Naive thymus-derived CD8-positive, alpha-beta T cell (primary cell): ENCODE data around the gene ABLIM2. TPM values are rescaled to one million over a fixed set of nuclear protein-coding genes. Genes with fewer than 3 reads are reported as not detected.

Experiments
- ATAC-seq, 2 donors: fragments of 150-1000 bp; cut with Tn5 transposase in 1 of 2; sonication (Bioruptor Pico), chemical (Tn5 transposase) in 1 of 2; 1 replicate in 1 of 2; 2 replicates in 1 of 2; pipeline ENCODE4 v1.10.0; 2021; ENCODE audit warnings: mild to moderate bottlenecking in 2 of 2, moderate library complexity in 2 of 2
- POLR2A ChIA-PET: fragments of 350-600 bp; sonication (Branson Sonifier 250); formaldehyde crosslinking; loops from one replicate; lab custom pipeline; 2021; ENCODE audit warnings: antibody characterized with exemption; lab: Charles Lee
- DNase-seq, 10 donors: peaks; one replicate each; pipeline versions ENCODE4 v3.0.0 to v3.0.0-alpha.2; 2020 to 2022
- H3K27ac Mint-ChIP-seq, 10 donors: one replicate each; pipeline ENCODE4 v1.8.0; 2020 to 2022; ENCODE audit warnings: mild to moderate bottlenecking in 10 of 10, mixed read lengths in 10 of 10, moderate library complexity in 4 of 10, inconsistent platforms in 1 of 10
- H3K27me3 Mint-ChIP-seq, 5 donors: one replicate each; pipeline ENCODE4 v1.8.0; 2021 to 2022; ENCODE audit warnings: mixed read lengths in 5 of 5
- H3K36me3 Mint-ChIP-seq, 3 donors: one replicate each; pipeline ENCODE4 v1.8.0; 2020 to 2022; ENCODE audit warnings: mixed read lengths in 3 of 3, mild to moderate bottlenecking in 2 of 3, inconsistent platforms in 1 of 3
- H3K4me1 Mint-ChIP-seq, 4 donors: one replicate each; pipeline ENCODE4 v1.8.0; 2021 to 2022; ENCODE audit warnings: mixed read lengths in 4 of 4
- H3K4me3 Mint-ChIP-seq, 10 donors: one replicate each; pipeline ENCODE4 v1.8.0; 2020 to 2022; ENCODE audit warnings: mild to moderate bottlenecking in 10 of 10, mixed read lengths in 10 of 10, moderate library complexity in 6 of 10, inconsistent platforms in 1 of 10
- H3K9me3 Mint-ChIP-seq, 9 donors: one replicate each; pipeline ENCODE4 v1.8.0; 2020 to 2022; ENCODE audit warnings: mixed read lengths in 9 of 9, mild to moderate bottlenecking in 3 of 9, inconsistent platforms in 1 of 9, moderate library complexity in 1 of 9
- polyA plus RNA-seq, 3 donors: library from polyadenylated mRNA; unstranded; fragments of 300-500 nt; fragmentation: Illumina TruSeq; gene quantifications; one replicate each; pipeline ENCODE4 v1.2.3, GENCODE V29; 2021
- total RNA-seq, 8 experiments: library from RNA in 2 of 8; stranded (reverse) in 2 of 8; gene quantifications; one replicate each; pipeline ENCODE4 v1.2.3 and lab custom pipeline; 2021 to 2026

ABLIM2 gene
- total and polyA plus RNA-seq, 5 experiments from 2014 or later, result 0.47 to 4.9 (median 2.4) TPM

GRCh38 chr4:8179771-8180170 lies 21.2 kb upstream of the ABLIM2 start:
- Mint-ChIP-seq H3K27me3 (peaks cover 0 to 1% (median 0%) of the 10 kb centered on the region in 5 donors), H3K36me3 (no peaks in the 10 kb centered on the region), H3K27ac (no peak overlapping the region), H3K9me3 (no peaks in the 10 kb centered on the region), H3K4me1 (peaks cover 3 to 6% (median 3%) of the 10 kb centered on the region in 4 donors), H3K4me3 (no peak overlapping the region)
- DNase-seq, result no peak
- POLR2A ChIA-PET, result no interaction called here
- ATAC-seq, result no peak

DNA sequence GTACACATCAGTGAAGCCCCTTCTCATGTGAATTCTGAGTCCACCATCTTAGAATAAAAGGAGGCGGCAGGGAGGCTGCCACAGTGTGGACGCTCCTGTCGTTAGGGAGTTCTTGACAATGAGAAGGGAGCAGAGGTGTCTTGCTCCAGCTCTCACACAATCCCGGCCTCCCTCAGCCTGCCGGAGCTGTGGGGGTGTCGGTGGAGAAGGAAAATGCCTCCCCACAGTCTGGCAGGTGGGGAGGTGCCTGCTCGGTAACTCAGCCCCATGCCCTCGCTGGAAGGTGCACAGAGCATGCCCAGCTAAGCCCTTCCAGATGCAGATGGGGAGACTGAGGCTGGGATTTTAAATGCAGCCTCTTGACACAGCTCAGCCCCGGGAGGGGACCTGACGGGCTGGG lies 20.5 kb upstream of the ABLIM2 start:
- POLR2A ChIA-PET, result no interaction called here

DNA sequence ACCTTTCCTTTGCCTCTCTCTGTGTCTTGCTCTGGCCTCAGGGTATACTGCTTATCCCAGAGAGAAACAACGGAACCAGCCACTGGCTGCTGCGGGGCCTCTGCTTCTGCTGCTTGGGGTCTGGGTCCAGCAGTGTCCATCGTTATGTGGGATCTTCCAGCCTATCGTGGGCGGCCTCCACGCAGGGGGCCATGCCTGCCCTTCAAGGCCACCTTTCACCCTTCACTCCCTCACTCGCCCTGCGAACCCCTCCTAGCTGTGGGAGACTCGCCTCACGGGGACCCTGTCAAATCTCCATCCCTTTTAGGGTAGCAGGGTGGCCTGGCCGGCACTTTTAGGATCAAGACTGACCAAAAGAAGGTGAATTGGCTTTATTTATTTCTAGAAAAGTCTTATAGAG lies 19.3 kb upstream of the ABLIM2 start:
- H3K27me3 Mint-ChIP-seq, result peaks cover 0 to 1% (median 0%) of the 10 kb centered on the region in 5 donors
- peak overlapping the region in 1 of 10 donors; percentile 61 for H3K27ac Mint-ChIP-seq
- H3K36me3 Mint-ChIP-seq, result no peaks in the 10 kb centered on the region
- H3K9me3 Mint-ChIP-seq, result no peaks in the 10 kb centered on the region
- POLR2A ChIA-PET, result no interaction called here
- ATAC-seq, result no peak
- H3K4me3 Mint-ChIP-seq, result no peak overlapping the region
- DNase-seq, result no peak
- H3K4me1 Mint-ChIP-seq, result peaks cover 3 to 6% (median 3%) of the 10 kb centered on the region in 4 donors

More for the DNA sequence above, 20.5 kb upstream of the ABLIM2 start:
- H3K4me3 Mint-ChIP-seq, result no peak overlapping the region
- ATAC-seq, result no peak
- peaks cover 0 to 1% (median 0%) of the 10 kb centered on the region in 5 donors for H3K27me3 Mint-ChIP-seq
- H3K9me3 Mint-ChIP-seq, result no peaks in the 10 kb centered on the region
- DNase-seq, result no peak
- H3K4me1 Mint-ChIP-seq, result peaks cover 3 to 6% (median 3%) of the 10 kb centered on the region in 4 donors
- no peak overlapping the region for H3K27ac Mint-ChIP-seq
- H3K36me3 Mint-ChIP-seq, result no peaks in the 10 kb centered on the region

- DNase-seq (no peak), ATAC-seq (no peak)
- H3K4me1 Mint-ChIP-seq, result peaks cover 3 to 6% (median 4%) of the 10 kb centered on the region in 4 donors
- no peaks in the 10 kb centered on the region for H3K36me3 Mint-ChIP-seq
- H3K27me3 Mint-ChIP-seq, result peaks cover 0 to 2% (median 0%) of the 10 kb centered on the region in 5 donors
- POLR2A ChIA-PET, result no interaction called here
- H3K9me3 Mint-ChIP-seq, result no peaks in the 10 kb centered on the region
- H3K27ac Mint-ChIP-seq, result no peak overlapping the region
- H3K4me3 Mint-ChIP-seq, result no peak overlapping the region
Observed at GRCh38 chr4:8177552-8177951, 18.9 kb upstream of the ABLIM2 start.

- ATAC-seq (peak; percentile 83 to 97), DNase-seq (peak in 8 of 10 donors; percentile 23 to 74 (median 46))
- Mint-ChIP-seq H3K4me3 (no peak overlapping the region), H3K4me1 (peaks cover 3 to 12% (median 5%) of the 10 kb centered on the region in 4 donors), H3K36me3 (no peaks in the 10 kb centered on the region), H3K9me3 (no peaks in the 10 kb centered on the region), H3K27me3 (peaks cover 0 to 9% (median 3%) of the 10 kb centered on the region in 5 donors), H3K27ac (peak overlapping the region in 2 of 10 donors; percentile 53 to 65)
- POLR2A ChIA-PET, result interaction anchor here (1.3 kb wide), 1 partner anchor 23 kb away, joined by 3 read pairs; the partner anchor contains the start of gene SH3TC1
Observed at GRCh38 chr4:8176547-8177399, 18.2 kb upstream of the ABLIM2 start.

- POLR2A ChIA-PET, result no interaction called here
- H3K9me3 Mint-ChIP-seq, result no peaks in the 10 kb centered on the region
- H3K36me3 Mint-ChIP-seq, result no peaks in the 10 kb centered on the region
- peaks cover 2 to 12% (median 8%) of the 10 kb centered on the region in 5 donors for H3K27me3 Mint-ChIP-seq
- DNase-seq (no peak), ATAC-seq (no peak)
- no peak overlapping the region for H3K4me3 Mint-ChIP-seq
- H3K4me1 Mint-ChIP-seq, result peaks cover 5 to 17% (median 6%) of the 10 kb centered on the region in 4 donors
- peak overlapping the region in 1 of 10 donors; percentile 15 for H3K27ac Mint-ChIP-seq
Observed at GRCh38 chr4:8175686-8176085, 17.1 kb upstream of the ABLIM2 start.

- ATAC-seq (no peak), DNase-seq (no peak)
- Mint-ChIP-seq H3K9me3 (no peaks in the 10 kb centered on the region), H3K4me3 (no peak overlapping the region), H3K27ac (no peak overlapping the region), H3K36me3 (no peaks in the 10 kb centered on the region), H3K27me3 (peaks cover 2 to 16% (median 8%) of the 10 kb centered on the region in 5 donors), H3K4me1 (peaks cover 5 to 17% (median 6%) of the 10 kb centered on the region in 4 donors)
- POLR2A ChIA-PET, result no interaction called here
Observed at GRCh38 chr4:8174970-8175369, 16.4 kb upstream of the ABLIM2 start.

- POLR2A ChIA-PET, result no interaction called here
- Mint-ChIP-seq H3K27me3 (peaks cover 2 to 23% (median 8%) of the 10 kb centered on the region in 5 donors), H3K4me3 (no peak overlapping the region), H3K36me3 (no peaks in the 10 kb centered on the region), H3K4me1 (peaks cover 5 to 17% (median 6%) of the 10 kb centered on the region in 4 donors), H3K9me3 (peaks cover 0 to 7% (median under 1%) of the 10 kb centered on the region in 9 donors), H3K27ac (no peak overlapping the region)
- DNase-seq, result no peak
- no peak for ATAC-seq
Observed at GRCh38 chr4:8173492-8174242, 15.1 kb upstream of the ABLIM2 start.

- DNase-seq (peak in 1 of 10 donors; percentile 21), ATAC-seq (no peak)
- peaks cover 2 to 23% (median 11%) of the 10 kb centered on the region in 5 donors for H3K27me3 Mint-ChIP-seq
- H3K4me3 Mint-ChIP-seq, result peak overlapping the region in 2 of 10 donors; percentile 11 to 24
- H3K36me3 Mint-ChIP-seq, result peaks cover 0 to 5% (median 0%) of the 10 kb centered on the region in 3 donors
- H3K27ac Mint-ChIP-seq, result peak overlapping the region in 1 of 10 donors; percentile 10
- POLR2A ChIA-PET, result interaction anchor here (0.7 kb wide), 1 partner anchor 16 kb away, joined by 4 read pairs; no protein-coding TSS in a partner anchor
- H3K9me3 Mint-ChIP-seq, result peaks cover 0 to 17% (median 5%) of the 10 kb centered on the region in 9 donors
- peaks cover 5 to 17% (median 6%) of the 10 kb centered on the region in 4 donors for H3K4me1 Mint-ChIP-seq
Observed at GRCh38 chr4:8171984-8172924, 13.6 kb upstream of the ABLIM2 start.

- DNase-seq (no peak), ATAC-seq (no peak)
- H3K27me3 Mint-ChIP-seq, result peaks cover 2 to 23% (median 15%) of the 10 kb centered on the region in 5 donors
- POLR2A ChIA-PET, result no interaction called here
- no peak overlapping the region for H3K4me3 Mint-ChIP-seq
- H3K36me3 Mint-ChIP-seq, result peaks cover 0 to 5% (median 0%) of the 10 kb centered on the region in 3 donors
- peak overlapping the region in 1 of 10 donors; percentile 10 for H3K27ac Mint-ChIP-seq
- H3K4me1 Mint-ChIP-seq, result peaks cover 0 to 14% (median 2%) of the 10 kb centered on the region in 4 donors
- peaks cover 0 to 17% (median 5%) of the 10 kb centered on the region in 9 donors for H3K9me3 Mint-ChIP-seq
Observed at GRCh38 chr4:8171266-8171665, 12.7 kb upstream of the ABLIM2 start.

- Mint-ChIP-seq H3K4me3 (no peak overlapping the region), H3K36me3 (peaks cover 0 to 5% (median 0%) of the 10 kb centered on the region in 3 donors), H3K27ac (no peak overlapping the region), H3K9me3 (peaks cover 0 to 17% (median 5%) of the 10 kb centered on the region in 9 donors), H3K4me1 (peaks cover 0 to 14% (median 2%) of the 10 kb centered on the region in 4 donors), H3K27me3 (peaks cover 2 to 23% (median 15%) of the 10 kb centered on the region in 5 donors)
- no peak for DNase-seq
- POLR2A ChIA-PET, result no interaction called here
- ATAC-seq, result no peak
Observed at GRCh38 chr4:8170341-8170740, 11.7 kb upstream of the ABLIM2 start.
